GM12878 (cell line): ENCODE results near the gene TEX264. TPM values are rescaled to one million over a fixed set of nuclear protein-coding genes. Genes with fewer than 3 reads are reported as not detected.
A peak's percentile ranks its signal among the peaks of the same experiment; 100 is the strongest.

Source experiments
- ATAC-seq: fragments of 200-7000 bp; cut with Tn5 transposase; 3 replicates; pipeline ENCODE4 v1.9.1; 2020; ENCODE audit warnings: mild to moderate bottlenecking, moderate library complexity
- BruUV-seq: library from RNA; stranded (reverse); fragments of 400-500 nt; replicated peaks from 2 replicates; lab custom pipeline; 2021; lab: Mats Ljungman, UMichigan
- CTCF ChIA-PET: fragments of 300-600 bp; sonication (Branson Sonifier 250); formaldehyde crosslinking; extraction: SDS; loops from one replicate; lab custom pipeline; 2021; ENCODE audit warnings: inconsistent platforms; lab: Yijun Ruan, JAX
- POLR2A ChIA-PET: fragments of 350-600 bp; formaldehyde crosslinking; extraction: SDS; loops from one replicate; lab custom pipeline; 2021; ENCODE audit warnings: inconsistent platforms; lab: Charles Lee
- RAD21 ChIA-PET: fragments of 300-600 bp; sonication (Branson Sonifier 250); formaldehyde crosslinking; loops from one replicate; lab custom pipeline; 2023; ENCODE audit warnings: antibody characterized with exemption; ENCODE audit not compliant: unreplicated experiment; lab: Charles Lee
- SMC1A ChIA-PET: fragments of 300-600 bp; sonication (Branson Sonifier 250); formaldehyde crosslinking; loops from one replicate; lab custom pipeline; 2023; ENCODE audit not compliant: unreplicated experiment, uncharacterized antibody; lab: Charles Lee
- DNase-seq: peaks from one replicate; pipeline ENCODE4 v3.0.0-alpha.2; 2011; ENCODE audit warnings: low read depth, low spot score
- FAIRE-seq: peaks from 3 replicates; lab custom pipeline; 2011; peaks lifted over from hg19 to GRCh38; lab: Jason Lieb, UNC
- H2AFZ ChIP-seq: 2 replicates; pipeline ENCODE4 v1.6.0; 2011; ENCODE audit warnings: low read depth, low read length, control low read depth; ENCODE audit not compliant: control insufficient read depth
- H3K27ac ChIP-seq: 2 replicates; pipeline ENCODE4 v1.5.1; 2011; ENCODE audit warnings: control low read depth; ENCODE audit not compliant: control insufficient read depth, insufficient read depth
- H3K27me3 ChIP-seq, 2 experiments: replicated peaks in 1 of 2; 2 replicates each; pipeline versions ENCODE4 v1.6.0 to v1.6.1; 2011; ENCODE audit warnings: low read length in 1 of 2; ENCODE audit not compliant: control insufficient read depth in 2 of 2, insufficient read depth in 2 of 2
- H3K36me3 ChIP-seq, 2 experiments: 2 replicates each; pipeline ENCODE4 v1.5.1; 2011; ENCODE audit warnings: low read length in 1 of 2; ENCODE audit not compliant: control insufficient read depth in 2 of 2, insufficient read depth in 2 of 2
- H3K4me1 ChIP-seq: 2 replicates; pipeline ENCODE4 v1.6.1; 2011; ENCODE audit warnings: mild to moderate bottlenecking, low read length, moderate library complexity, mixed read lengths; ENCODE audit not compliant: control insufficient read depth, insufficient read depth
- H3K4me2 ChIP-seq: 2 replicates; pipeline ENCODE4 v1.6.0; 2011; ENCODE audit warnings: control low read depth; ENCODE audit not compliant: control insufficient read depth, insufficient read depth
- H3K4me3 ChIP-seq: fragments of 200-600 bp; sonication (generic); 2 replicates; pipeline ENCODE4 v1.5.1; 2016
- H3K79me2 ChIP-seq: 2 replicates; pipeline ENCODE4 v1.6.0; 2011; ENCODE audit warnings: low read length; ENCODE audit not compliant: control insufficient read depth, insufficient read depth
- H3K9ac ChIP-seq: 2 replicates; pipeline ENCODE4 v1.8.0; 2011; ENCODE audit warnings: low read length, control low read depth, mixed read lengths; ENCODE audit not compliant: control insufficient read depth, insufficient read depth
- H3K9me3 ChIP-seq: replicated peaks from 3 replicates; pipeline ENCODE4 v1.5.1; 2011; ENCODE audit warnings: mild to moderate bottlenecking, low read length; ENCODE audit not compliant: control insufficient read depth, insufficient read depth
- H4K20me1 ChIP-seq: 2 replicates; pipeline ENCODE4 v1.6.0; 2011; ENCODE audit not compliant: control insufficient read depth, insufficient read depth
- CREB1 ChIP-seq: IDR thresholded peaks from 2 replicates; pipeline ENCODE4 v1.6.1; 2012; ENCODE audit warnings: low read depth, mild to moderate bottlenecking, inconsistent platforms
- DPF2 ChIP-seq: fragments of 450-650 bp; IDR thresholded peaks from 2 replicates; pipeline ENCODE4 v1.6.1; 2017; ENCODE audit warnings: mild to moderate bottlenecking
- IRF3 ChIP-seq: fragments of 450-650 bp; IDR thresholded peaks from 2 replicates; pipeline ENCODE4 v1.6.1; 2014; ENCODE audit warnings: mild to moderate bottlenecking
- PAX8 ChIP-seq: fragments of 450-650 bp; IDR thresholded peaks from 2 replicates; pipeline ENCODE4 v1.6.1; 2017; ENCODE audit warnings: mild to moderate bottlenecking, moderate library complexity
- POU2F2 ChIP-seq: IDR thresholded peaks from 3 replicates; pipeline ENCODE4 v1.6.1; 2011; ENCODE audit warnings: low read depth, mild to moderate bottlenecking, low read length, borderline replicate concordance
- SPI1 ChIP-seq: IDR thresholded peaks from 2 replicates; pipeline ENCODE4 v1.6.1; 2011; ENCODE audit warnings: low read depth, mild to moderate bottlenecking, low read length, moderate library complexity, borderline replicate concordance; ENCODE audit not compliant: insufficient read depth
- WGBS: methylation state at CpG from one replicate; pipeline ENCODE4 v1.1.6; 2016; ENCODE audit warnings: low lambda C conversion rate; ENCODE audit not compliant: insufficient replicate concordance, insufficient coverage; ENCODE audit errors: missing lambda C conversion rate; 5-methylcytosine and 5-hydroxymethylcytosine counted together
- in situ Hi-C: fragments of 300-500 bp; cut with MboI; formaldehyde crosslinking; loops from 9 replicates; pipeline ENCODE4 v1.14.3; 2018; ENCODE audit warnings: mixed read lengths
- intact Hi-C: fragments of 100-400 bp; cut with micrococcal nuclease; formaldehyde crosslinking; loops from one replicate; pipeline ENCODE4 v1.14.2; 2022; ENCODE audit not compliant: unreplicated experiment
- polyA plus RNA-seq, 11 experiments: library from polyadenylated mRNA; depleted of rRNA in 4 of 11; unstranded in 6 of 11; stranded (reverse) in 5 of 11; fragments of >200 nt; fragmentation: Nextera tagmentation in 4 of 11; fragmentation: Illumina TruSeq in 1 of 11; extraction: Ambion mirVana in 4 of 11; extraction: Trizol in 1 of 11; gene quantifications; 1 replicate in 1 of 11; 2 replicates in 10 of 11; pipeline versions ENCODE4 v1.2.1 to v1.2.3, GENCODE V29; 2011 to 2016; ENCODE audit warnings: inconsistent platforms in 2 of 11, missing spikeins in 2 of 11, low read depth in 1 of 11
- total RNA-seq, 4 experiments: library from RNA; depleted of rRNA in 3 of 4; stranded (reverse); fragments of >200 nt in 3 of 4; fragmentation: Illumina TruSeq in 1 of 4; extraction: Trizol in 1 of 4; gene quantifications; 2 replicates each; pipeline versions ENCODE4 v1.2.1 to v1.2.3, GENCODE V29; 2013 to 2021
- TF ChIP-seq, protein P1 (sequence below): fragments of 450-650 bp; conservative IDR thresholded peaks from 2 replicates; pipeline ENCODE4 v1.6.1; 2017; ENCODE audit warnings: mild to moderate bottlenecking, moderate library complexity

Gene TEX264
- total and polyA plus RNA-seq, 10 of the 15 experiments (the other 5 are each of a cell fraction or from before 2014, with no cell fraction given): 3.6 to 63.0 (median 52.4) TPM

GRCh38 chr3:51682079-51682478 is 11.0 kb downstream of the TEX264 start (continued):
- TF ChIP-seq, protein P1, sequence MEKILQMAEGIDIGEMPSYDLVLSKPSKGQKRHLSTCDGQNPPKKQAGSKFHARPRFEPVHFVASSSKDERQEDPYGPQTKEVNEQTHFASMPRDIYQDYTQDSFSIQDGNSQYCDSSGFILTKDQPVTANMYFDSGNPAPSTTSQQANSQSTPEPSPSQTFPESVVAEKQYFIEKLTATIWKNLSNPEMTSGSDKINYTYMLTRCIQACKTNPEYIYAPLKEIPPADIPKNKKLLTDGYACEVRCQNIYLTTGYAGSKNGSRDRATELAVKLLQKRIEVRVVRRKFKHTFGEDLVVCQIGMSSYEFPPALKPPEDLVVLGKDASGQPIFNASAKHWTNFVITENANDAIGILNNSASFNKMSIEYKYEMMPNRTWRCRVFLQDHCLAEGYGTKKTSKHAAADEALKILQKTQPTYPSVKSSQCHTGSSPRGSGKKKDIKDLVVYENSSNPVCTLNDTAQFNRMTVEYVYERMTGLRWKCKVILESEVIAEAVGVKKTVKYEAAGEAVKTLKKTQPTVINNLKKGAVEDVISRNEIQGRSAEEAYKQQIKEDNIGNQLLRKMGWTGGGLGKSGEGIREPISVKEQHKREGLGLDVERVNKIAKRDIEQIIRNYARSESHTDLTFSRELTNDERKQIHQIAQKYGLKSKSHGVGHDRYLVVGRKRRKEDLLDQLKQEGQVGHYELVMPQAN: no peak

GRCh38 chr3:51682526-51682925 is 11.5 kb downstream of the TEX264 start:
- Histone ChIP-seq H3K9me3 (no peaks in the 10 kb centered on the region), H3K4me1 (peaks cover 38% of the 10 kb centered on the region), H3K27ac (peak overlapping the region; percentile 38), H3K4me3 (no peak overlapping the region), H3K4me2 (peak overlapping the region; percentile 46; the same call in 1 of the 2 replicates), H3K9ac (no peak overlapping the region; the same call in 1 of the 2 replicates), H4K20me1 (no peaks in the 10 kb centered on the region), H3K79me2 (peaks cover 9% of the 10 kb centered on the region), H3K36me3 (peaks cover 13 to 26% of the 10 kb centered on the region in 2 experiments; a peak in 3 of 4 replicates), H3K27me3 (no peaks in the 10 kb centered on the region)
- intact Hi-C loops: loop anchor here (1.0 to 5.0 kb wide), 6 partner anchors 13 to 1065 kb away; partner anchors contain the start of genes MAPKAPK3 and RBM15B
- ATAC-seq (no peak), FAIRE-seq (no peak), DNase-seq (no peak)
- in situ Hi-C loops: loop anchor here (5.0 to 25.0 kb wide), 3 partner anchors 180 to 1070 kb away; partner anchors contain the start of genes CISH, DCAF1, MANF and MAPKAPK3
- POLR2A ChIA-PET: interaction anchor here (0.7 to 3.8 kb wide), 6 partner anchors 8 to 183 kb away, joined by 3 to 36 read pairs (median 11); partner anchors contain the start of gene DCAF1
- 17% methylated on average over 7 of the region's 7 CpGs for WGBS
- SMC1A ChIA-PET: interaction anchor here (0.5 to 5.2 kb wide), 20 partner anchors 11 to 293 kb away, joined by 3 to 113 read pairs (median 4); partner anchors contain the start of genes DCAF1, PARP3, RRP9 and TEX264
- CTCF ChIA-PET: interaction anchor here (0.5 to 11.7 kb wide), 34 partner anchors 8 to 1447 kb away, joined by 3 to 243 read pairs (median 4); partner anchors contain the start of genes C3orf18, DCAF1, MANF and PARP3
- BruUV-seq: no TSS peak
- TF ChIP-seq PAX8 (no peak), POU2F2 (no peak), CREB1 (no peak), SPI1 (peak; percentile 44; the same call in 1 of the 2 replicates), DPF2 (no peak), IRF3 (no peak)
- TF ChIP-seq, all 136 proteins: peak for 1
- no peak overlapping the region for H2AFZ ChIP-seq
- RAD21 ChIA-PET: interaction anchor here (0.6 to 6.4 kb wide), 15 partner anchors 12 to 472 kb away, joined by 3 to 182 read pairs (median 4); partner anchors contain the start of genes DCAF1, POC1A and TEX264
